ENCODE results near the gene ABHD2.
"Not testable (repeated sequence)": the region's sequence is repeated elsewhere in the genome, so short reads cannot be mapped to it uniquely, and the experiment has no call there.

ABHD2 gene

DNA sequence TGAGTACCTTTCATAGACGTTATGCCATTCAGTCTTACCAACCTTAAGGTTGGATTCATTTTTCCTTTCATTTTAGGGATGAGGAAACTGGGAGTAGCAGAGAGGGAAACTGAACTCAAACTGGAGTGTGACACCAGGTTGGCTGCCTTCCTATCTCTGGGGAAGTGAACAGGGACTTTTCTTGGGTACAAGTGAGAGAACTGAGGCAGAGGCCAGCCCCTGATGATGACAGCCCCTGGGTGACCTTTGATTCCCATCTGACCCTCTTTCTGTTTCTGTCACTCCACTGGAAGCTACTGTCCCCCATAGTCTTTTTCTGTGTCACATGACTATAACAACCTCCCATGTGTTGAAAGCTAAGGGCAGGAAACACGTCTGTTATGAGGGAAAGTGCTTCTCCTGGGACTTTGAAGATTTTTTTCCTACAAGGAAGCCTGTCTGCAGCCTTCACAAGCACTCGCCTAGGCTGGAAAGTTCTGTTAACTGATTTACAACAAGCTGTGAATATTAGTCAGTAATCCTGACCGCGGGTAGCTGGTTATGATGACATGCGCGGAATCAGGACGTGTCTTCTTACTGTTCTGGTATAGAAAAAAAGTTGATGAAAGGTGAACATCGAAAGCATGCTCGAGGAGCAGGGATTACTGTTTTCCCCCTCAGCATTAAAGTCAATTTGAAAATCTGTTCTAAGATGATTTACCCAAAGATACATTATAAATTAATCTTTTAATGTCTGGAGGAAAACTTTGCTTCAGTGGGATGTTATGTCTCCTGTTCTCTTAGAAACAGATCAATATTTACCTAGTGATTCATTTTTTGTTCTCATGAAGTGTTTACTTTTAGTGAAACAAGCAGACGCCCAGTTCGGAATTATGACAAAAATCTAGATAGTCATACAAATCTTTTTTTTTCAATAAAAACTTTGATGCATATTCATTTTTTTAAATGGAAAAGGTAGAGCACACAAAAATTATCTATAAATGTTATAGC lies 31.5 kb downstream of the ABHD2 start:
- DNase-seq (ENCODE audit: low spot score) = no peak

- not testable (repeated sequence) for DNase-seq (ENCODE audit: low spot score)
These were observed 32.3 kb downstream of the ABHD2 start for GRCh38 chr15:89120479-89121000.

GRCh38 chr15:89121414-89121813 lies 33.2 kb downstream of the ABHD2 start:
- no peak for DNase-seq (ENCODE audit: low spot score)

DNA sequence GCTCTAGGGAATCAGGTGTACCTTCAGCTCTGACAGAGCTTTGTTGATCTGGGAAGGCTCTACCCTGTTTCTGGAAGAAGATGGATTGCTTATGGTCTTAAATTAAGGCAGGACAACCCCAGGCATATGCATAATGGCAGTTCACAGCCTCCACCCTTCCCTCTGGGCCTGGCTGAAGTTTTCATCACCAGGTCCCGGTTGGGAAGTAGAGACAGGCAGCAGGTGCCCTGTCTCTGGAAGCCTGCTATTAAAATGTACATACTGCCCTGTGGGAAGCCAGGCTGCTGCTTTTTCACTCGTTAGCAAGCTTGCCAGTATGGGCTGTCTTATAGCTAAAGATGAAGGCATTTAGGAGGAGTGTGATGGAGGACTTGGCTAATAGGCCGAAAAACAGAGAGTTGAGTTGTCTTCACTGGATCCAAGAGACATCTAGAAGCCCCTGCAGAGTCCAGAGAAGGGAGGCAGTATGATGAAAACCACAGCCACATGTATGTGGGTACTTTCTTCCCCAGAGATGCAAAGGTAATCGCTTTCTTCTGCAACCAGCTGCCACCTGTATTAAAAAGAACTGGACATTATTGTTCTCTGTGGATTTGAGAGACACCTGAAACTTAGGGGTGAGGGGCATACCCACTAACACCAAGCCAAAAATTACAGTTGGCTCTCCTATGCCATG lies 34.4 kb downstream of the ABHD2 start:
- DNase-seq (ENCODE audit: low spot score) = no peak

- no peak for DNase-seq (ENCODE audit: low spot score)
These were observed 34.9 kb downstream of the ABHD2 start for GRCh38 chr15:89123181-89123525.

DNA sequence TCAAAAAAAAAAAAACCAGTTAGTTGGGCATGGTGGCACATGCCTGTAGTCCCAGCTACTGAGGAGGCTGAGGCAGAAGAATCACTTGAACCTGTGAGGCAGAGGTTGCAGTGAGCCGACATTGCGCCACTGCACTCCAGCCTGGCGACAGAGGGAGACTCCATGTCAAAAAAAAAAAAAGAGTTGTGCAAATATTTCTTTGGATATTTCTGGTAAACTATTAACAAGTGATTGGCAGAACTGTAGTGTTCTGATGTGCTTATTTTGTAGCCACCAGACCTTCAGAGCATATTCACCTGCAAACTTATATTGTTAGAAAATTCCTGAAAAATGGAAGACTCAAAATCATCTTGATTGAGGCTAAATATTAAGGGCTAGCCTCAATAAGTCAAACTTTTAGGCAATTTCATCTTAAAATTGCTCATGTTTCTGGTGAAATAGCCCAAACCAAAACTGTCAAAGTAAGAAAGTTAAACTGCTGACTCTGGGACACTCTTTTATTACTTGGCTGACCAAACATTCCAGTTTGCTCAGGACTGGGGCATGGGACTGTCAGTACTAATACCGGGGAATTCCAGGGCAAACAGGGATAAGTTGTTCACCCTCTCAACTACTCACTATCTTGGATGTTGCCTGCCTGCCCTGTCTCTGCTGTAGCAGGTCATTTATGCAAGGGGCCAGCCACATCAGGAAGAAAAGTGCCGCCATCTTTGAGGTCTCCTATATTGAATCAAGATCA lies 37.0 kb downstream of the ABHD2 start:
- DNase-seq (ENCODE audit: low spot score) = no peak

- no peak for DNase-seq (ENCODE audit: low spot score)
These were observed 37.8 kb downstream of the ABHD2 start for GRCh38 chr15:89126009-89126408.

DNA sequence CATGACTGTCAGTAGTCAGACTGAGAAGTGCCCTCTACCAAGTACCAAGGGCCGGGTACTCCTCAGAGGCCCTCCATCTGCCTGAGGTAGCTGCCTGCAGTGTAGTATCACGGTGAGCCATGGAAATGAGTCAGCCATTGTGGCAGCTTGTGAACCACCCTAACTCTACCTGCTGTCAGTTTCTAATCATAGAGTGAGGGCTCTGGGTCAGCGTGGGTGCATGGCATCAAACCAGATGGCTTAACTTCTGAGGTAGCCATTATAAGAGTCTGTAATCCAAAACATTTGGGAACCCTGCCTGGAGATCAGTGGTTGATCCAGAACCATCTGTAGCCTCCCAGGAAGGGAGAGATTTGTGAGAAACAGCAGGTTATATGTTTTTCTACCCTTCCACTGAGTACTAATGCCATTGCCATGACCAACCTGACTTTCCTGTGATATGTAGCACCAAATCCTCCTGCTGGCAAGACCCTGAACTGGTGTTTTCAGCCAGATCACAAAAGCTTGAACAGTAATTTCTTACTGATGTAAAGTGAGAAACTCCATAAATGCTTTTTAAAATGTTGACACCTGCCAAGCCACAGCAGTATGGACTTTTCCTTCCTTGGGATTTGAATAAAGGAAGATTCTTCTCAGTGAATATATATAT lies 38.9 kb downstream of the ABHD2 start:
- no peak for DNase-seq (ENCODE audit: low spot score)

- no peak for DNase-seq (ENCODE audit: low spot score)
These were observed 40.3 kb downstream of the ABHD2 start for GRCh38 chr15:89128320-89129122.

DNA sequence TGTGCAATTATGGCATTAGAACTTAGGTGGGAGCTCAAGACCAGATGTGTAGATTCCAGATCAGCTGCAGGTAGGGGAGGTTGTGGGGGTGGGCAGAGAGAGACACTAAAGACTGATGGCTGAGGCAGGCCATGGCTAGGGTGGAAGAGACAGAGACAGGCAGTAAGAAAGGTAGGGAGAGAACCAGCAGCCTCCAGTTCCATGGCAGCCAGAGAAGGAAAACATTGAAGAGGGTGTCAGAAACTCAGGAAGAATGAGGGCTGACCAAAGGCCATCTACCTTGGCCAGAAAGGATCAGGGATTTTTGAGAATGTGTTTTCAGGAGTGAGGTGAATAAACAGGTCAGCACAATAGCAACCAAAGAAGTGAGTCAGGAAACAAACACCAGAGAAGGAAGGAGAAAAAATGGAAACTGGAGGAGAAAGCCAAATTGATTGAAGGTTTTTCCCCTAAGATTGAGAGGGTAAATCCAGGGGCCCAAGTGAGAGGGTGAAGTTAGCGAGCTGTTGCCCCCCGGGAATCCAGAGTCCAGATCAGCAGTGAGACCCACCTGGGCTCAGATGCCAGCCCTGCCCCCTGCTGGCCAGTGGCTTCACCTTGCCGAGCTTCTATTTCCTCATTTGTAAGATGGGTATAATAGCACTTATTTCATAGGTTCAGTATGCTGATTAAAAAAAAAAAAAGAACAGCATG lies 41.0 kb downstream of the ABHD2 start:
- peak; percentile 30 for DNase-seq (ENCODE audit: low spot score)

GRCh38 chr15:89129816-89130134 lies 41.5 kb downstream of the ABHD2 start:
- DNase-seq (ENCODE audit: low spot score) = no peak

DNA sequence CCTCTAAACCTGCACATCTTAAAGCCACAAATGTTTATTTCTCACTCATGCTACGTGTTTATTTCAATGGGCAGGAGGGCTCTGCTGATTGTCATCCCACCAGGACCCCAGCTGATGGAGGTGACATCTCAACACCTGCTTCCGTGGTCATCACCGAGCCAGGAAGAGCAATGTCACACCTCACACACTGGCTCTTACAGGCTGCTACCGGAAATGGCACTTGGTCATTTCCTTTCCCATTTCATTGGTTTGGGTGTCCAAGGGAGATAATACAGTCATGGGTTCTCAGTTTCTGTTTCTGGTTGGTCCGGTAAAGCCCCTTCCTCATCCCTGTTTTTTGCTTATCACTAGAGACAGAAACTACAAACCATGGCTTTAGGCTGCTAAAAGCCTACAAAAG lies 41.9 kb downstream of the ABHD2 start:
- no peak for DNase-seq (ENCODE audit: low spot score)

DNA sequence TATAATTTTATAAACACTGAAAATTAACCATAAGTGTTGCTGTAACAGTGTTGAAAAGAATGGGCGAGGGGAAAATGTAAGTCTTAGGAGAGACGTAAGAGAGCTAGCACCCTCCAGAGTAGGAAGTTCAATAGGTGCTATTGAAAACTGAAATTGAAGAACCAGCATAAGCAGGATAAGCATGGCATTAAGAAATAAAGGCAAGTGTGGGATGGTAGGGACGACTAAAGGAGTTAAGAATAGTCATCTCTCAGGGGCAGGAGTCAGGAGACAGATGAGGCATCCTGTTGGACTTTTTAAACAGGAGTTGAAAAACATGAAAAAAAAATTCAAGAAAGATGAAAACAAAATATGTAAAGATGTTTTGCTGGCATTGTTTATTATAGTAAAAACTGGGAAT lies 43.5 kb downstream of the ABHD2 start:
- no peak for DNase-seq (ENCODE audit: low spot score)

- no peak for DNase-seq (ENCODE audit: low spot score)
These were observed 44.6 kb downstream of the ABHD2 start for GRCh38 chr15:89132611-89133507.

- not testable (repeated sequence) for DNase-seq (ENCODE audit: low spot score)
These were observed 47.3 kb downstream of the ABHD2 start for GRCh38 chr15:89135387-89136077.

- DNase-seq (ENCODE audit: low spot score) = no peak
These were observed 48.0 kb downstream of the ABHD2 start for GRCh38 chr15:89136078-89136806.
